Islet precursor cell (in vitro differentiated cells): ENCODE measurements around the gene TRPV4.

ENCODE experiments used
- DNase-seq: peaks from one replicate; pipeline ENCODE4 v3.0.0-alpha.2; 2018

Gene TRPV4

GRCh38 chr12:109827566-109828550 lies 5.3 kb downstream of the TRPV4 start:
- no peak for DNase-seq

GRCh38 chr12:109827080-109827479 lies 6.1 kb downstream of the TRPV4 start:
- DNase-seq: no peak

GRCh38 chr12:109824731-109825130 lies 8.5 kb downstream of the TRPV4 start:
- DNase-seq: no peak

- peak; percentile 80 for DNase-seq
Observed at GRCh38 chr12:109822951-109823411, 10.2 kb downstream of the TRPV4 start.

GRCh38 chr12:109822416-109822815 lies 10.8 kb downstream of the TRPV4 start:
- DNase-seq: no peak

- DNase-seq: no peak
Observed at GRCh38 chr12:109821968-109822367, 11.2 kb downstream of the TRPV4 start.

- no peak for DNase-seq
Observed at GRCh38 chr12:109820816-109821381, 12.3 kb downstream of the TRPV4 start.

- DNase-seq: peak; percentile 82
Observed at GRCh38 chr12:109818905-109819500, 14.2 kb downstream of the TRPV4 start.

- DNase-seq: peak; percentile 44
Observed at GRCh38 chr12:109818253-109818652, 14.9 kb downstream of the TRPV4 start.

- DNase-seq: no peak
Observed at GRCh38 chr12:109817627-109818231, 15.5 kb downstream of the TRPV4 start.

GRCh38 chr12:109816870-109817269 lies 16.3 kb downstream of the TRPV4 start:
- DNase-seq: peak; percentile 40

- peak; percentile 48 for DNase-seq
Observed at GRCh38 chr12:109815757-109816617, 17.2 kb downstream of the TRPV4 start.

- no peak for DNase-seq
Observed at GRCh38 chr12:109815225-109815624, 18.0 kb downstream of the TRPV4 start.

- no peak for DNase-seq
Observed at GRCh38 chr12:109814600-109815150, 18.5 kb downstream of the TRPV4 start.

- DNase-seq: no peak
Observed at GRCh38 chr12:109813810-109814416, 19.3 kb downstream of the TRPV4 start.

- no peak for DNase-seq
Observed at GRCh38 chr12:109811624-109811995, 21.6 kb downstream of the TRPV4 start.

GRCh38 chr12:109810954-109811623 lies 22.1 kb downstream of the TRPV4 start:
- no peak for DNase-seq

GRCh38 chr12:109808876-109809646 lies 24.1 kb downstream of the TRPV4 start:
- DNase-seq: no peak

- DNase-seq: no peak
Observed at GRCh38 chr12:109807954-109808643, 25.1 kb downstream of the TRPV4 start.
